Prostate gland (tissue), 2 donors: ENCODE measurements around the gene TARS3.

Experiments
- POLR2A ChIP-seq: fragments of 450-650 bp; IDR thresholded peaks from one replicate; pipeline ENCODE4 v1.6.1; 2016; ENCODE audit warnings: antibody characterized with exemption, mild to moderate bottlenecking
- TF ChIP-seq, protein P1 (sequence below), 4 experiments: fragments of 200-600 bp in 2 of 4; fragments of 450-650 bp in 2 of 4; sonication (generic) in 2 of 4; IDR thresholded peaks; 1 replicate in 3 of 4; 2 replicates in 1 of 4; pipeline ENCODE4 v1.5.1; 2016 to 2019; ENCODE audit warnings: antibody characterized with exemption in 4 of 4, mild to moderate bottlenecking in 2 of 4, moderate library complexity in 2 of 4

GRCh38 chr15:101709466-101709865 lies 14.8 kb downstream of the TARS3 start:
- TF ChIP-seq, protein P1, sequence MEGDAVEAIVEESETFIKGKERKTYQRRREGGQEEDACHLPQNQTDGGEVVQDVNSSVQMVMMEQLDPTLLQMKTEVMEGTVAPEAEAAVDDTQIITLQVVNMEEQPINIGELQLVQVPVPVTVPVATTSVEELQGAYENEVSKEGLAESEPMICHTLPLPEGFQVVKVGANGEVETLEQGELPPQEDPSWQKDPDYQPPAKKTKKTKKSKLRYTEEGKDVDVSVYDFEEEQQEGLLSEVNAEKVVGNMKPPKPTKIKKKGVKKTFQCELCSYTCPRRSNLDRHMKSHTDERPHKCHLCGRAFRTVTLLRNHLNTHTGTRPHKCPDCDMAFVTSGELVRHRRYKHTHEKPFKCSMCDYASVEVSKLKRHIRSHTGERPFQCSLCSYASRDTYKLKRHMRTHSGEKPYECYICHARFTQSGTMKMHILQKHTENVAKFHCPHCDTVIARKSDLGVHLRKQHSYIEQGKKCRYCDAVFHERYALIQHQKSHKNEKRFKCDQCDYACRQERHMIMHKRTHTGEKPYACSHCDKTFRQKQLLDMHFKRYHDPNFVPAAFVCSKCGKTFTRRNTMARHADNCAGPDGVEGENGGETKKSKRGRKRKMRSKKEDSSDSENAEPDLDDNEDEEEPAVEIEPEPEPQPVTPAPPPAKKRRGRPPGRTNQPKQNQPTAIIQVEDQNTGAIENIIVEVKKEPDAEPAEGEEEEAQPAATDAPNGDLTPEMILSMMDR (IDR thresholded peaks at IDR 0.05), result no peak
- no peak for TF ChIP-seq POLR2A
